Astrocyte of the cerebellum (primary cell): Measurements from ENCODE around the gene MAG.
"Not testable (repeated sequence)": the region's sequence is repeated elsewhere in the genome, so short reads cannot be mapped to it uniquely, and the experiment has no call there.

Experiments
- DNase-seq: peaks from one replicate; pipeline ENCODE4 v3.0.0-alpha.2; 2011; ENCODE audit warnings: low read depth
- H3K4me3 ChIP-seq: 2 replicates; pipeline ENCODE4 v1.5.1; 2011; ENCODE audit warnings: mild to moderate bottlenecking, low read depth, low read length, moderate library complexity
- in situ Hi-C: cut with HindIII; loops from 2 replicates; pipeline ENCODE4 v1.10.0; 2017; ENCODE audit warnings: low sequenced_read_pairs
- TF ChIP-seq, protein P1 (sequence below): IDR thresholded peaks from 2 replicates; pipeline ENCODE4 v1.5.1; 2012; ENCODE audit warnings: low read length, low read depth, moderate library complexity, mild to moderate bottlenecking; ENCODE audit errors: missing control alignments

MAG gene

DNA sequence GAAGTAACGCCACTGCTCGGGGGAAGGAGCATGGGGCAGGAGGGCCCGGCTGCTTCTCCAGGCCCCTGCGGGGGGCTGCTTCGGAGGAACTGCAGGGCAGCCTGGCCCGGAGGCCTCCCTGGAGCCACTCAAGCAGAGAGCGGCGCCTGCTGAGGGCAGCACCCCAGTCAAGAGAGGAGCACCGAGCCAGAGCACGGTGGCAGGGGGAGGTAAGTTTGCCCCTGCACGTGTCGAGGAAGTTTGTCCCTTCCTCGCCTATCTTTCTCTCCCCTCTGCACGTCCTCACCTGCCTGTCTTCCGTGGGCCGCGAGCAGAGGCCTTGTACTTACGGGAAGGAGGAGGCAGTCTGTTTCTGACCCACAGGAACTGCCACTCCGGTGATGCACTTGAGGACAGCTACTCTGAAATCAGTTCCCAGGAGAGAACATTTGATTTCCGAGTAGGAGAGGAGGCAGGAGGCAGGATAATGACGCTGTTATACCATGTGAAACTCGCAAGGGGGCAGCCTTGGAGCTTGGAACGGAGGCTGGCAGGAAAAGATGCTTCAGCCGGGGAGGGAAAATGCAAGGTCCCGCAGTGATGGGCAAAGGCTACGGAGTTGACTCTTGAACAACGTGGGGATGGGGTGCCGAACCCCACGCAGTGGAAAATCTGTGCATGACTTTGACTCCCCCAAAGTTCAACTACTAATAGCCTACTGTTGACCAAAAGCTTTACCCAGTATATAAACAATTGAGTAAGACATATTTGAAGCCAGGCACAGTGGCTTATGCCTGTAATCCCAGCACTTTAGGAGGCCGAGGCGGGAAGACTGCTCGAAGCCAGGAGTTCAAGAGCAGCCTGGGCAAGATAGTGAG, 60.7 kb downstream of the MAG start:
- DNase-seq, result peak; percentile 26
- in situ Hi-C loops, result loop anchor here (5.0 kb wide), 2 partner anchors 80 to 155 kb away; no protein-coding TSS in a partner anchor
- no peak overlapping the region for H3K4me3 ChIP-seq
- TF ChIP-seq, protein P1, sequence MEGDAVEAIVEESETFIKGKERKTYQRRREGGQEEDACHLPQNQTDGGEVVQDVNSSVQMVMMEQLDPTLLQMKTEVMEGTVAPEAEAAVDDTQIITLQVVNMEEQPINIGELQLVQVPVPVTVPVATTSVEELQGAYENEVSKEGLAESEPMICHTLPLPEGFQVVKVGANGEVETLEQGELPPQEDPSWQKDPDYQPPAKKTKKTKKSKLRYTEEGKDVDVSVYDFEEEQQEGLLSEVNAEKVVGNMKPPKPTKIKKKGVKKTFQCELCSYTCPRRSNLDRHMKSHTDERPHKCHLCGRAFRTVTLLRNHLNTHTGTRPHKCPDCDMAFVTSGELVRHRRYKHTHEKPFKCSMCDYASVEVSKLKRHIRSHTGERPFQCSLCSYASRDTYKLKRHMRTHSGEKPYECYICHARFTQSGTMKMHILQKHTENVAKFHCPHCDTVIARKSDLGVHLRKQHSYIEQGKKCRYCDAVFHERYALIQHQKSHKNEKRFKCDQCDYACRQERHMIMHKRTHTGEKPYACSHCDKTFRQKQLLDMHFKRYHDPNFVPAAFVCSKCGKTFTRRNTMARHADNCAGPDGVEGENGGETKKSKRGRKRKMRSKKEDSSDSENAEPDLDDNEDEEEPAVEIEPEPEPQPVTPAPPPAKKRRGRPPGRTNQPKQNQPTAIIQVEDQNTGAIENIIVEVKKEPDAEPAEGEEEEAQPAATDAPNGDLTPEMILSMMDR, result peak; percentile 82

GRCh38 chr19:35353635-35354034, 61.7 kb downstream of the MAG start:
- DNase-seq, result no peak
- H3K4me3 ChIP-seq, result no peak overlapping the region
- in situ Hi-C loops, result loop anchor here (5.0 kb wide), 2 partner anchors 79 to 154 kb away; no protein-coding TSS in a partner anchor
- TF ChIP-seq, protein P1, result no peak

DNA sequence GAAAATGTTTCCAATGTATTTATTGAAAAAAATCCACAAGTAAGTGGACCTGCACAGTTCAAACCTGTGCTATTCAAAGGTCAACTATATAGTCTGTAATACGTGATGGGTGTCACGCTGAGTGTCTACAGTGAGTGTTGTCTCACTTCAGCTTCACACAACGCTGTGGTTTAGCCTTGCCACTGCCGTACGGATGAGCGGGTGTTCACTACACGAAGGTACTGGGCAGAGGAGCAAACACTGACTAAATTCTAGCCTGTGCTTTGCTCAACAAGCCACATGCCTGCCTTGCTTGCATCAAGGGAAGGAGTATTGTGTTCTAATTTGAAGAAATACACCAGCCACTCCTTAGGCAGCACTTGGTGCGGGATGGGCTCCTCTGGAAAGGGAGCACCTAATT, 62.9 kb downstream of the MAG start:
- in situ Hi-C loops, result loop anchor here (5.0 kb wide), 2 partner anchors 77 to 152 kb away; no protein-coding TSS in a partner anchor
- no peak for DNase-seq
- no peak overlapping the region for H3K4me3 ChIP-seq
- TF ChIP-seq, protein P1, result no peak

DNA sequence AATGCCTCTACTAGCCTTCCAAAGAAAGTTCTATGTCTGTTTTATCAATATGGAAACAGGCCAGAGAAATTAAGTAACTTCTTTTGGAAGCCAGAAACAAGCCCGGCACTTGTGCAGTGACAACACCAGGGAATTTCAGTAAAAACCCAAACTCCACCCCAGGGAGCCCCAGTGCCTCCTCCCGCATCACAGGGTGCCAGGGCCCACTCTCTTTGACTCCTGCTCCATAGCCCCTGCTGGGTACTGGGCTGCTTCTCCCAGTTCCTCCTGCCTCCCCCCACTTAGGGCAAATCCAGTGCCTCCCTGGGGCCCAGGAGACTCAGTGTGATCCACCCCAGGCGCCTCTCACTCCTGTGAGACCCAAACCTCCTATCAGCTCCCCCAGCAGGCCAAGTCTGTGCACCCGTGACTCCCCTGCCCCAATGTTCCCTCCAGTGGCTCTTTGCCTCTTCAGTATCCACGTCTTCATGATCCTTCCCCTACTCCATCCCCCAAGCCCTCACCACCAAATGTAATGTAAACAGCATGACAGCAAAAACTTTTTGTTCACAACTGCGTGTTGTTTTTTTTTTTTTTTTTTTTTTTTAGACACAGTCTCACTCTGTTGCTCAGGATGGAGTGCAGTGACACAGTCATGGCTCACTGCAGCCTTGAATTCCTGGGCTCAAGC, 64.0 kb downstream of the MAG start:
- TF ChIP-seq, protein P1, result no peak
- in situ Hi-C loops, result no loop called here

DNA sequence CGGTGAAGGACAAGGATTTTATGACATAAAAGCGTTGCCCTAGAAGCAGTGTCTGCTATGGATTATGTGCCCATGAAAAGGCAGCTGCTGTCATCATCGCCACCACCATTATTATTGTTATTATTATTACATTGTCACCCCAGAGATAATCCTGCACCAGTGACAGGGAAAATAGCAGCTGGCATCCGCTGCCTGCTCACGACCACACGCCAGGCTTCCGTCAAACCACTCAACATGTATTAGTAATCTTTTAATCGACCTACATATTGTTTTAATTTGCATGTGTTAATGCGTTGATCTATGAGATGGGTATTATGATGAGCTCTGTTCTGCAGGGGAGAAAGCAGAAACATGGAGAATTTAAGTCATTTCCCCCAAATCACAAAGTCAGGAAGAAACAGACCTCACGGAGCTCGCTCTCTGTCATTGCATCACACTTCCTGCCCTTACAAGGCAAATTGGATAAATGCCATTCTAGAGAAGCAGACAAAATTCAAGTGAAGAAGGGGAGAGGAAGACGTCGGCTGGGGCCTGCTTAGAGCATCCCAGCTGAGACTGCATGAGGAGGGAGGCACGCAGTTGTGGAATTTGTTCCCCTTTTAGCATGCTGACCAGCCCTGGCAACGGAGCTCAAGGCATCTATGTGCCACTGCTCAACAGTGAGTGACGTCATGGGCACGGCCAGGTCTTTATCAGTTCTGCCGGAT, 66.1 kb downstream of the MAG start, which contains the start of gene FFAR3:
FFAR3 (plus strand) TSS at position 594 of the 707 bp plus-strand sequence. CDS start 431 bp downstream, outside the sequence.
- in situ Hi-C loops, result no loop called here
- TF ChIP-seq, protein P1, result no peak
- no peak for DNase-seq
- H3K4me3 ChIP-seq, result no peak within 1 kb of the TSS

More for the DNA sequence above, 64.0 kb downstream of the MAG start:
- no peak overlapping the region for H3K4me3 ChIP-seq
- no peak for DNase-seq

GRCh38 chr19:35358834-35359233, 66.9 kb downstream of the MAG start:
- DNase-seq, H3K4me3 ChIP-seq, in situ Hi-C loops: not testable (repeated sequence)

DNA sequence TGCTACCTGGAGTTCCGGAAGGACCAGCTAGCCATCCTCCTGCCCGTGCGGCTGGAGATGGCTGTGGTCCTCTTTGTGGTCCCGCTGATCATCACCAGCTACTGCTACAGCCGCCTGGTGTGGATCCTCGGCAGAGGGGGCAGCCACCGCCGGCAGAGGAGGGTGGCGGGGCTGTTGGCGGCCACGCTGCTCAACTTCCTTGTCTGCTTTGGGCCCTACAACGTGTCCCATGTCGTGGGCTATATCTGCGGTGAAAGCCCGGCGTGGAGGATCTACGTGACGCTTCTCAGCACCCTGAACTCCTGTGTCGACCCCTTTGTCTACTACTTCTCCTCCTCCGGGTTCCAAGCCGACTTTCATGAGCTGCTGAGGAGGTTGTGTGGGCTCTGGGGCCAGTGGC, 67.4 kb downstream of the MAG start:
- DNase-seq, H3K4me3 ChIP-seq, in situ Hi-C loops: not testable (repeated sequence)

DNA sequence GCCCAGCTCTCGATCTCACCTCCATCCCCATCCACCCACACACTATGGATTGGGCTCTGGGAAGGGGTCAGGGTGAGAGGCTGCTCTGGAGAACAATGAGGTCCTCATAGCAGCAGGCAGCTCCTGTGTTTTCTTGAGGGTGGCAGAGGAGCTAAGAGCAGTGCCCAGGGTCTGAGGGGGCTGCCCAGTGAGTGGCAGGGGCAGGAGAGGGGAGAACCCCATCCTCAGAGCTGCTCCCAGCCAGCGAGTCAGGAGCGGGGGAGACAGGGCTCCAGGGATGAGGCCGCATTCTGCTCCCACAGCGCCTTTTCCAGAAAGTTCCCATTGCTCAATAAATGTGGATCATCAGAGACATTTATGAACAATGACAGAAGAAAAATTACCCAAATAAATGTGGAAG, 68.1 kb downstream of the MAG start:
- H3K4me3 ChIP-seq, in situ Hi-C loops, DNase-seq: not testable (repeated sequence)
